Stimulated activated CD8-positive, alpha-beta memory T cell treated with anti-CD3 and anti-CD28 coated beads, Interleukin-7, amount 100 ng/mL, for 4 hours (primary cell): Measurements from ENCODE around the gene ADIPOQ.
"Not testable (repeated sequence)": the region's sequence is repeated elsewhere in the genome, so short reads cannot be mapped to it uniquely, and the experiment has no call there.

Source experiments
- DNase-seq, 2 donors: peaks; one replicate each; pipeline ENCODE4 v3.0.0-alpha.2; 2020; ENCODE audit warnings: low read depth in 2 of 2

The ADIPOQ gene

GRCh38 chr3:186901135-186901734 is 58.7 kb downstream of the ADIPOQ start:
- no peak for DNase-seq

- no peak for DNase-seq
Measured at GRCh38 chr3:186902154-186902553, 59.6 kb downstream of the ADIPOQ start.

- no peak for DNase-seq
Measured at GRCh38 chr3:186902713-186903112, 60.2 kb downstream of the ADIPOQ start.

GRCh38 chr3:186903676-186904075 is 61.2 kb downstream of the ADIPOQ start:
- DNase-seq = not testable (repeated sequence)

GRCh38 chr3:186907075-186907474 is 64.6 kb downstream of the ADIPOQ start:
- DNase-seq = not testable (repeated sequence)
